ENCODE data around the gene NEK7.

NEK7 gene

GRCh38 chr1:198156745-198157240 lies at the start of gene NEK7:
Gene NEK7, plus strand, starts transcription at chr1:198156998. Its CDS starts 75,583 bp downstream, at chr1:198232581.
- TF ChIP-seq CTCF (IDR thresholded peaks at IDR 0.05; ENCODE audit: insufficient read depth, low read length, poor library complexity, severe bottlenecking) (no peak), EZH2phosphoT487 (conservative IDR thresholded peaks at IDR 0.05; ENCODE audit: low read length) (no peak)
- H4K20me1 ChIP-seq (ENCODE audit: low read depth, low read length): no peaks in the 10 kb centered on the region
- peak within 1 kb of the TSS; percentile 89 for H3K4me3 ChIP-seq (ENCODE audit: insufficient read depth, low read length, poor library complexity, severe bottlenecking)
- peak within 1 kb of the TSS; percentile 67 for H3K27ac ChIP-seq (ENCODE audit: low read depth, low read length)
- H2AFZ ChIP-seq (ENCODE audit: low read depth, low read length, severe bottlenecking): peak within 1 kb of the TSS; percentile 87
- H3K9me2 ChIP-seq (replicated peaks; ENCODE audit: insufficient read depth, low read length): no peaks in the 10 kb centered on the region
- no peaks in the 10 kb centered on the region for H3K36me3 ChIP-seq (ENCODE audit: low read length)
- H3K9ac ChIP-seq (ENCODE audit: low read length): peak within 1 kb of the TSS; percentile 77
- H3F3A ChIP-seq (ENCODE audit: insufficient read depth): peaks cover 11% of the 10 kb centered on the region
- H3K4me2 ChIP-seq (ENCODE audit: low read depth, low read length, poor library complexity, severe bottlenecking): peak within 1 kb of the TSS; percentile 82
- H3K27me3 ChIP-seq (ENCODE audit: low read length): no peaks in the 10 kb centered on the region
- peaks cover 15% of the 10 kb centered on the region; the same call in 1 of the 2 replicates for H3K79me2 ChIP-seq (ENCODE audit: insufficient read depth, low read length)
- H3K9me3 ChIP-seq (ENCODE audit: insufficient read depth, low read length): no peaks in the 10 kb centered on the region

GRCh38 chr1:198107091-198107501 lies 49.7 kb upstream of the NEK7 start:
- Histone ChIP-seq H4K20me1 (ENCODE audit: low read depth, low read length) (no peaks in the 10 kb centered on the region), H3K79me2 (ENCODE audit: insufficient read depth, low read length) (no peaks in the 10 kb centered on the region), H3K9ac (ENCODE audit: low read length) (no peak overlapping the region), H3K9me2 (replicated peaks; ENCODE audit: insufficient read depth, low read length) (no peaks in the 10 kb centered on the region), H3K4me3 (ENCODE audit: insufficient read depth, low read length, poor library complexity, severe bottlenecking) (no peak overlapping the region), H3K27ac (ENCODE audit: low read depth, low read length) (no peak overlapping the region), H3K9me3 (ENCODE audit: insufficient read depth, low read length) (no peaks in the 10 kb centered on the region), H3K27me3 (ENCODE audit: low read length) (no peaks in the 10 kb centered on the region), H3K4me2 (ENCODE audit: low read depth, low read length, poor library complexity, severe bottlenecking) (no peak overlapping the region), H3F3A (ENCODE audit: insufficient read depth) (no peaks in the 10 kb centered on the region), H2AFZ (ENCODE audit: low read depth, low read length, severe bottlenecking) (no peak overlapping the region), H3K36me3 (ENCODE audit: low read length) (no peaks in the 10 kb centered on the region)
- TF ChIP-seq EZH2phosphoT487 (conservative IDR thresholded peaks at IDR 0.05; ENCODE audit: low read length): no peak
- no peak for TF ChIP-seq CTCF (IDR thresholded peaks at IDR 0.05; ENCODE audit: insufficient read depth, low read length, poor library complexity, severe bottlenecking)

GRCh38 chr1:198108636-198109370 lies 48.0 kb upstream of the NEK7 start:
- Histone ChIP-seq H4K20me1 (ENCODE audit: low read depth, low read length) (no peaks in the 10 kb centered on the region), H3K9me3 (ENCODE audit: insufficient read depth, low read length) (no peaks in the 10 kb centered on the region), H3K4me3 (ENCODE audit: insufficient read depth, low read length, poor library complexity, severe bottlenecking) (no peak overlapping the region), H3K9me2 (replicated peaks; ENCODE audit: insufficient read depth, low read length) (no peaks in the 10 kb centered on the region), H3K36me3 (ENCODE audit: low read length) (no peaks in the 10 kb centered on the region), H3F3A (ENCODE audit: insufficient read depth) (no peaks in the 10 kb centered on the region), H3K27me3 (ENCODE audit: low read length) (no peaks in the 10 kb centered on the region), H3K79me2 (ENCODE audit: insufficient read depth, low read length) (no peaks in the 10 kb centered on the region), H3K4me2 (ENCODE audit: low read depth, low read length, poor library complexity, severe bottlenecking) (no peak overlapping the region), H2AFZ (ENCODE audit: low read depth, low read length, severe bottlenecking) (no peak overlapping the region), H3K9ac (ENCODE audit: low read length) (no peak overlapping the region), H3K27ac (ENCODE audit: low read depth, low read length) (no peak overlapping the region)
- no peak for TF ChIP-seq CTCF (IDR thresholded peaks at IDR 0.05; ENCODE audit: insufficient read depth, low read length, poor library complexity, severe bottlenecking)
